Measurements from ENCODE around the gene SIK3.

The SIK3 gene

DNA sequence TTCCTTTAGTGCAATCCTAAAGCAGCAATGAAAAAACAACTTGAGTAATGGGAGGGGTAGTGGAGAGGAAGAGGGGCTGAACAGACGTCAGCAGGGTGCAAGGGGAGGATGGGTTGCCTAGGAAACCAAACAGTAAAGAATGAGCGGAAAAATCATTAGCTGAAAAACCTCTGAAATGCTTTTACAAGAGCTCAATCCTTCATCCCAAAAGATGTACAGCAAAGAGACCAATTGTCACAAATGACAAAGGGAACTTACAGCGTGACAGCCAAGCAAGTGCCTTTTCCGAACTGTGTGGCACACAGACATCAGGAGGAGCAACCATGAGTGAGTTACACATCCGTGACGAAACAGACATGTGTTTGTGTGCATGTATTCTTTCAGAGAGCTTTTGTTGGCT is 104.6 kb downstream of the SIK3 start:
- Histone ChIP-seq H3K27me3 (no peaks in the 10 kb centered on the region), H3K4me1 (peaks cover 0 to 46% (median 24%) of the 10 kb centered on the region in 4 donors), H3K27ac (no peak overlapping the region), H3K36me3 (no peaks in the 10 kb centered on the region), H3K9me3 (no peaks in the 10 kb centered on the region), H3K4me3 (no peak overlapping the region)
- intact Hi-C loops (cut with DNase I; ENCODE audit: low total_unique reads): loop anchor here (10.0 kb wide), 1 partner anchor 101 kb away; the partner anchor contains the start of gene SIK3
- TF ChIP-seq, protein P1, sequence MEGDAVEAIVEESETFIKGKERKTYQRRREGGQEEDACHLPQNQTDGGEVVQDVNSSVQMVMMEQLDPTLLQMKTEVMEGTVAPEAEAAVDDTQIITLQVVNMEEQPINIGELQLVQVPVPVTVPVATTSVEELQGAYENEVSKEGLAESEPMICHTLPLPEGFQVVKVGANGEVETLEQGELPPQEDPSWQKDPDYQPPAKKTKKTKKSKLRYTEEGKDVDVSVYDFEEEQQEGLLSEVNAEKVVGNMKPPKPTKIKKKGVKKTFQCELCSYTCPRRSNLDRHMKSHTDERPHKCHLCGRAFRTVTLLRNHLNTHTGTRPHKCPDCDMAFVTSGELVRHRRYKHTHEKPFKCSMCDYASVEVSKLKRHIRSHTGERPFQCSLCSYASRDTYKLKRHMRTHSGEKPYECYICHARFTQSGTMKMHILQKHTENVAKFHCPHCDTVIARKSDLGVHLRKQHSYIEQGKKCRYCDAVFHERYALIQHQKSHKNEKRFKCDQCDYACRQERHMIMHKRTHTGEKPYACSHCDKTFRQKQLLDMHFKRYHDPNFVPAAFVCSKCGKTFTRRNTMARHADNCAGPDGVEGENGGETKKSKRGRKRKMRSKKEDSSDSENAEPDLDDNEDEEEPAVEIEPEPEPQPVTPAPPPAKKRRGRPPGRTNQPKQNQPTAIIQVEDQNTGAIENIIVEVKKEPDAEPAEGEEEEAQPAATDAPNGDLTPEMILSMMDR (IDR thresholded peaks at IDR 0.05): no peak
- DNase-seq: no peak

DNA sequence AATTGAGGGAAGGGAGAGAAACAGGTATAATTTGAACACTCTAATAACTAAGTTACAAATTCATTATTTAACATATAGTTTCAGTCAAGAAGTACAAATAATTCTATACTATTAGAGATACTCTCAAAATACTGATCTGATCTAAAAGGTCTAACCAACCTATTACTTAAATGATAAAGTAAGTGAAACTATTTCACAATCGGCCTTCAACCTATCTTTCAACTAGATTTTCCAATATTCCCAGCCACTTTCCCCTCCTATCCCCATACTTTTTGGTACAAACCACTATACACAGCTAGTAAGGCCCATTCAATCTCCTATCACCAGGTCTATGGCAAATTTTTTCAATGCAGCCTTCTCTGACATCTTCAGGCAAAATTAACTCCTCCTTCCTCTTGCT is 106.7 kb downstream of the SIK3 start:
- H3K27me3 ChIP-seq: no peaks in the 10 kb centered on the region
- H3K4me3 ChIP-seq: no peak overlapping the region
- intact Hi-C loops (cut with DNase I; ENCODE audit: low total_unique reads): loop anchor here (10.0 kb wide), 1 partner anchor 103 kb away; the partner anchor contains the start of gene SIK3
- DNase-seq: no peak
- no peaks in the 10 kb centered on the region for H3K36me3 ChIP-seq
- H3K9me3 ChIP-seq: no peaks in the 10 kb centered on the region
- H3K27ac ChIP-seq: no peak overlapping the region
- TF ChIP-seq, protein P1 (IDR thresholded peaks at IDR 0.05): no peak
- peaks cover 0 to 67% (median 32%) of the 10 kb centered on the region in 4 donors for H3K4me1 ChIP-seq

- H3K27me3 ChIP-seq: no peaks in the 10 kb centered on the region
- DNase-seq: no peak
- H3K36me3 ChIP-seq: no peaks in the 10 kb centered on the region
- H3K4me1 ChIP-seq: peaks cover 0 to 74% (median 39%) of the 10 kb centered on the region in 4 donors
- H3K4me3 ChIP-seq: no peak overlapping the region
- H3K27ac ChIP-seq: no peak overlapping the region
- intact Hi-C loops (cut with DNase I; ENCODE audit: low total_unique reads): loop anchor here (10.0 kb wide), 1 partner anchor 104 kb away; the partner anchor contains the start of gene SIK3
- H3K9me3 ChIP-seq: no peaks in the 10 kb centered on the region
- TF ChIP-seq, protein P1 (IDR thresholded peaks at IDR 0.05): no peak
These were observed 107.4 kb downstream of the SIK3 start for GRCh38 chr11:116990811-116991210.

- Histone ChIP-seq H3K4me1 (peaks cover 0 to 81% (median 45%) of the 10 kb centered on the region in 4 donors), H3K27ac (peak overlapping the region; percentile 1 to 51), H3K36me3 (no peaks in the 10 kb centered on the region), H3K9me3 (no peaks in the 10 kb centered on the region), H3K4me3 (no peak overlapping the region), H3K27me3 (no peaks in the 10 kb centered on the region)
- no peak for DNase-seq
- intact Hi-C loops (cut with DNase I; ENCODE audit: low total_unique reads): loop anchor here (10.0 kb wide), 1 partner anchor 105 kb away; the partner anchor contains the start of gene SIK3
- TF ChIP-seq, protein P1 (IDR thresholded peaks at IDR 0.05): no peak
These were observed 108.2 kb downstream of the SIK3 start for GRCh38 chr11:116990061-116990473.

DNA sequence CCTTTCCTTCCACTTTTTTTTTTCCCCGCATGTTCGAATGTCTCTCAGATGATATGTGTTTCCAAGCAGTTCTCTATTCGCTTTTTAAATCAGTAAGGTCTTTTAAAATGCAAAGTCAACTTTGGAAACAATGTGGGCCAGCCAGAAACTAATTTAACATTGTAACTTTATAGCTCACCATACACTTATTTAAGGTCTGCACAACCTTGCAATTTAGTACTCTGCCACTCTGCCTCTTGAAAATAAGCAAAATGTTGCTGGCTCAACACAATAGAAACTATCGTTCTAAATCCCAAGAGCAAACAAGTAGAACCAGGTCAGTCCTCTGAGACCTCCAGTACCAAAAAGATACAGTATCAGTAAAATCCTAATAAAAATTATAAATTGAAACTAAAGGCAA is 109.0 kb downstream of the SIK3 start:
- no peak for DNase-seq
- no peak overlapping the region for H3K4me3 ChIP-seq
- H3K9me3 ChIP-seq: no peaks in the 10 kb centered on the region
- TF ChIP-seq, protein P1 (IDR thresholded peaks at IDR 0.05): no peak
- H3K27me3 ChIP-seq: no peaks in the 10 kb centered on the region
- peaks cover 0 to 84% (median 52%) of the 10 kb centered on the region in 4 donors for H3K4me1 ChIP-seq
- H3K27ac ChIP-seq: peak overlapping the region; percentile 1 to 51
- no peaks in the 10 kb centered on the region for H3K36me3 ChIP-seq
- intact Hi-C loops (cut with DNase I; ENCODE audit: low total_unique reads): no loop called here
